HG02852 (cell line): ENCODE data around the gene PEAK1.
A peak's percentile ranks its signal among the peaks of the same experiment; 100 is the strongest.

Experiments
- ATAC-seq: cut with Tn5 transposase; IDR thresholded peaks from one replicate; pipeline ENCODE4 v1.9.1; 2021; ENCODE audit warnings: mild to moderate bottlenecking, moderate library complexity; ENCODE audit not compliant: unreplicated experiment

Gene PEAK1

DNA sequence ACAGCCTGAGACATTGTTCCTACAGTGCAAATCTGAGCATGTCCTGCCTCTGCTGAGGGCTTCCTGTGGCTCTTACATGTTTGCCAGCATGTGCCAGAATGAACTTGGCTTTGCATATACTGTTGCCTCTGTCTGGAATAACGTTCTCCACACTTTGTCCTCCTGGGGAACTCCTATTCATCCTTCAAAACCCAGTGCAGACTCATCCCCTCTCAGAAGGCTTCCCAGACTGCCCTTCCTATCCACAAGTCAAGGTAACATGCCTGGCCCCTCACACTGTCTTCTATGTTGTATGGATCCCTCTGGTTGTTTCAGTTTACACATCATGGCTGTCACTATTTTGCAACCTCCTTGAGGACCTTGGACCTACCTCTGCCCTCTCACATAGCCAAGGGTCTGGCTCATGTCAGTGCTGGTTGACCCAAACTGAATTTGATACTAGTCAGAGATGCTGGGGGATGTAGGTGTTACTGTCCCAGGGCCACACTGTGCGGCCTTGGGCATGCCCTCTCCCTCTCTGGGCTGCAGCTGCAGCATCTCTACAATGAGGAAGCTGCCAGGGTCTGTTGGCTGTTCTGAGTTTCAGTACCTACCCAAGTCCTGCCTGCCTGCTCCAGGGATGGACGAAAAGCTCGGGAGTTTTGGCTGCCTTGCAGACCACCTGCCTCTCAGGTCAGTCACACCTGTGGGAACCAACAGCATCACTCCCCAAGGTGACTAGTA is 320.0 kb downstream of the PEAK1 start:
- ATAC-seq, result no peak

DNA sequence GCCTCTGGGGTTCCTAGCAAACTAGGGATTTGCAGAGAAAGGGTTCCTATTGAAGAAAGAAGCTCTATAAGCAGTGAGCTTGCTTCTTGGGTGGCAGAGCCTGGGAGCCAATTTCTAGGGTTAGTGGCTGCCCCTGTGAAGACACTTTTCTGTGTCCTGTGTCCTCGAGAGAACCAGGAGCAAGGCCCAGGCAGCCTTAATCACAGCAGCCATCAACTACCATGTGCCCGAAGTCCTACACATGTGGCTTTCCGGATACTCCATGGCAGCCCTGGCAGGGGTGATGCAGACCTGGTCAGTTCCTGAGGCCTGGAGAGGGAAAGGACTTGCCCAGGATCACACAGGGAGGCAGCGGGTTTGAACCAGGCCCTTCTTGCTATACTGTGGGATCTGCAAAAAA is 321.3 kb downstream of the PEAK1 start:
- no peak for ATAC-seq

DNA sequence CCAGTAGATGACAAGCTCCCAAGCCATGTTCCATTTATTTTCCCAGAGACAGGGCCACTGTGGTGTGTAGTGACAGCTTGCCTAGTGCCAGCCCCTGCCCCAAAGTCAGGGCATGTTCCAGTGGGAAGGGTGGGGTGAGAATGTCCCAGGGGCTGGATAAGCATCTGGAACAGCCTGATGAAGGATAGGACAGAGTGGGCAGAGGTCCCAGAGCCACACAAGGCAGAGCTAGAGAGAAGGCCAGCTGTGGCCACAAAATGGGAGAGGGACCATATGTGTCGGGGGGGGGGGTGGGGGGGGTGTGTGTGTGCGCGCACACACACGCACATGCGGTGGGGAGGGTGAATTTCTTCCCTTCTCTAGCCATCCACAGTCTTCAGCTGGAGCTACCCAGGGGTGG is 322.0 kb downstream of the PEAK1 start:
- ATAC-seq, result no peak

DNA sequence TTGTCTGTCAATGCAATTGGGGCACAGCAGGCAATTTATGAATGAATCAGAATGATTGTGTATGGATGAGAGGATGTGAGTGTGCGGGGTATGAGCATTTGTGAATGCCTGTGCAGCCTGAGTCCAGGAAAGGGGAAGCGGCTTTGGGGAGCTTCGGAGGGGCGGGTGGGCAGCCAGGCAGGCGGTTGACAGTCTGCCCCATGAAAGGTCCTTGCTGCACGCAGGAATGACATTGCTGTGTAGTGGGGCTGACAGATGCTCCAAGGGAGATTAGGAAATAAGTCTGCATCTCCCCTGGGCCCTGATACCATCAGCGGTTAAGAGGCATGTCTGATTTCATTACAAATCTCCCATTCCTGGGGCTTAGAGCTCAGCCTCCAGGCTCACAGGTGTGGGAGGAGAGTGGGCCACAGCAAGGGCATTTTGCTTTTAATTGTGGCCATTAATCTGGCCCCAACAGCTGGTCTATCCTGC is 322.6 kb downstream of the PEAK1 start:
- ATAC-seq, result no peak

DNA sequence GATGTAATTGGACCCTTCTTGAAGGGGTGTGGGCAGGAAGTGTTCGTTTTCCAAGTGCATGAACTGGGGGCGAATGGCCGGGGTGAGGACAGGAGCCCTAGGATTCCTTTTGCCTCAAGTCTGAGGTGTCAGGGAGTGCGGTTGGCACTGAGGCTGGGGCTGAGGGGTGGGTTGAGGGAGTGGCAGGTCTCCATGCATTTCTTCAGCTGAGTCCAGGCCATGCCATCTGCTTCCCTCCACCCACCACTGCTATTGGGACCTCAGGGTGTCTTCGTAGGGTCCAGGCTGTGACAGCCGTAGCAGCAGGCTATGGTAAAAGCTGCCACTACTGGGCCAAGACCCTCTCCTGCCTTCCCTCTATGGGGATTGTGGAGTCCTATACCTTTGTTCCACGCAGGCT is 323.4 kb downstream of the PEAK1 start:
- ATAC-seq, result no peak

DNA sequence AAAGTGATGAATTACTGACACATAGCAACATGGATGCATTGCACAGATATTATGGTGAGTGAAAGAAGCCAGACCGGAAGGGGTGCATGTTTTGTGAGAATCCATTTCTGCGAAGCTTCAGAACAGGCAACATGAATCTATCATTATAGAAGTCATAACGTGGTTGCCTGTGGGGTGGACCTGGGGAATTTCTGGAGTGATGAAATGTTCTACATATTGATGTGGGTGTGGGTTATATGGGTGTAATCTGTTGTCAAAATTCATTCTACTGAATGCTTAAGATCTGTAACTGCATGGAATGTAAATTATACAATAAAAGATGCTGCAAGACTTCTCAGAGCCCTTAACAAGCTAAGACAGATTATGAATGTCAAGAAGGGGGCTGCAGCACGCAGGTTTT is 323.8 kb downstream of the PEAK1 start:
- no peak for ATAC-seq

DNA sequence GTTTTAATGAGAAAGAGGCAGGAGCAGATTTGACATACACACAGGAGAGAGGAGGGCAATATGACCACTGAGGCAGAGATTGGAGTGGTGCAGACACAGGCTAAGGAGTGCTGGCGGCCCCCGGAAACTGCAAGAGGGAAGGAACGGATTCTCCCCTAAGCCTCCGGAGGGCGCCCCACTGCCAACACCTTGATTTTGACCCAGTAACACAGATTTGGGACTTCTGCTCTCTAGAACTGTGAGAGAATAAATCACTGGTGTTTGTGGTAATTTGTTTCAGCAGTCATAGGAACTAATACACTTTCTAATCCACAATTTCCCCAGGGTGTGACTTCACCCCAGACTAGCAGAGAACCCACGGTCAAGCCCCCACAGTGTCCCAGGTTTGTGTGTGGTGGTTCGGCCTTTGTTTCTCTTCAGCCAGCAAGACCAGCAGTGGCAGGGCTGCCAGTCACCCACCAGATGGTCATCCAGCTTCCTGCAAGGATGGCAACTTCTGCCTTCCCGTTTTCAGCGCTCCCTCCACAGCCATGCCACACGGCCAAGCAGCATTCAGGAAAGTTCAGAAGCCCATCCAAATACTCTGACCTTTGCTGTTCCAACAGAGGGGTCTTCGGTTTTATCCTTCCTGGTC is 325.4 kb downstream of the PEAK1 start:
- no peak for ATAC-seq

DNA sequence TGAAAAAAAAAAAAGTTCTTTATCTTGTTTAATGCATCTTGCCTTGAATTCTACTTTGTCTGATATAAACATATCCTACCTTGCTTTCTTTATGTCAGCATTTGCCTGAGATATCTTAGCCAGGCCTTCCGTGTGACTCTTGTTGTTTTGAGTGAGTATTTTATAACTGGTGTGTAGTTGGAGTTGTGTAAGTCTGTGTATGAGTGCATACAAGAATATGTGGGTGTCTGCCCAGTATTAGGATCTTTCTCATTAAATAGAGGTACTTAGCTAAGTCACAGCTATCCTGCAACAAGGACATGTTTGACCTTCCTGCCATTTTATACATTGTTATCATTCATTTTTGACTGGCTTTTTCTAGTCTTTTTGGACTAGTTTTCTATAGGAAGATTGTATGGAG is 326.5 kb downstream of the PEAK1 start:
- ATAC-seq, result no peak

DNA sequence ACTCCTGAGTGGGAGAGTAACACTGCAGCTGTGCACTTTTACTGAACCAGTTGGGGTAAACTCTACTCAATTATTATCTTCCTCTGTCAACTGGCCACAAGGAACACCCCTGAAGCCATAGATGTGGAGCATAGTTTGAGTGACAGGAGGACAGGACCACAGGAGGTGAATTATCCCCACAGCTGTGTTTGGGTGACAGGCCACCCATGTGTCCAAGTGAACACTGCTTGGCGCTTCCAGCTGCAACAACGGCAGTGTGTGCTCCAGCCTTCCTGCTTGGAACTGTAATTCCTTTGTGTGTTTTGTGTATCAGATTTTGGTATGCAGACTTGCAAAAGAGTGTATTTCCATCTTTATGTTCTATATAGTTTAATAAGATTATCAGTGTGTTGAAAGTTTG is 328.8 kb downstream of the PEAK1 start:
- no peak for ATAC-seq

DNA sequence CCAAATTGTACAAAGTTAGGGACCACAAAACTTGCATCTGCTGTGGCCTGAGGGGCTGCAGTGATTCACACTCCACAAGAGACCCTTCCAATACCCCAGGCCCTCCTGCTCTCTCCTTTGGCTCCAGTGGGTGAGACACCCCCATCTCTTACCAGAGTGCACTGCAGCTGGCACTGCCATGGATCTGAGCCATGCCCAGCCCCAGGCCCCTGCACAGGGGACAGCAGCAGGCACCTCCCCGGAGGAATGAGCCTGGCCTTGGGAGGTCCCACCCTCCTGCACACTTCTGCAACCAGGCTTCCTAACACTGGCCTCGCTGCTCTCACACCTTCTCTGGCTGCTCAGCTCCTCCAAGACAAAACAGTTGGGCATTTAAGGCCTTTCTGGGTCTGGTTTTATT is 332.7 kb downstream of the PEAK1 start:
- ATAC-seq, result no peak

DNA sequence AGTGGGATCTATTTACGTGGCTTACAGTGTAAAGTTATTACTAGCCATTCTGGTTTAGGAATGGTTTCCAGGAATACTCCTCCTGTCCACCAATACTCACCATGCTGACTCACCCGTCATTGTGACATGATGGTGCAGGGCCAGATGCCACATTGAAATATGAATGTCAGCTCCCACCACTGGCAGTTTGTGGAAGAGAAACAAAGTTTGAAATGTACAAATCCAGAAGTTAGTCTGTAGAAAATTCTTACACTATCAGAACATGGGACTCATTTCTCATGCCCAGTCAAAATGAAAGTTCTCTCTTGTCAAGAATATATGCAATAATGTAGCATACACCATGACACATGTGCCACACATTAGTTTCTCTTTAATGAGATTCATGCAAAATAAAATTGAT is 334.6 kb downstream of the PEAK1 start:
- no peak for ATAC-seq

DNA sequence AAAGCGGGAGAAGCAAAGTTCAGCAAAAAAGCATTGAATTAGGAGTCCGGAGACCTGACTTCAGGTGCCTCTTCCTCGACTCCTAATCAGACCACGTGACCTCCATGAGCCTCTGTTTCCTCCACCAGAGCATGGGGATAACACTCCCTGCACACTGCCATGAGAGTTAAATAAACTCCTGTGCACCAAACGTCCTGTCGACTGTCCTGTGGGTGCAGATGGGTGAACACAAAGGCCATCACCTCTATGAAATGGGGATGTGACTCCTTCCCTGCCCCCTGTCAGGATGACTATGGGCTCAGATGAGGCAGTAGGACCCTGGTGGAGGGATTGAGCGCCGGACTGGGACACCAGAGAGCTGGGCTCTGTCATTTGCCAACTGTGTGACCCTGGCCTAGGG is 335.5 kb downstream of the PEAK1 start:
- ATAC-seq, result no peak

DNA sequence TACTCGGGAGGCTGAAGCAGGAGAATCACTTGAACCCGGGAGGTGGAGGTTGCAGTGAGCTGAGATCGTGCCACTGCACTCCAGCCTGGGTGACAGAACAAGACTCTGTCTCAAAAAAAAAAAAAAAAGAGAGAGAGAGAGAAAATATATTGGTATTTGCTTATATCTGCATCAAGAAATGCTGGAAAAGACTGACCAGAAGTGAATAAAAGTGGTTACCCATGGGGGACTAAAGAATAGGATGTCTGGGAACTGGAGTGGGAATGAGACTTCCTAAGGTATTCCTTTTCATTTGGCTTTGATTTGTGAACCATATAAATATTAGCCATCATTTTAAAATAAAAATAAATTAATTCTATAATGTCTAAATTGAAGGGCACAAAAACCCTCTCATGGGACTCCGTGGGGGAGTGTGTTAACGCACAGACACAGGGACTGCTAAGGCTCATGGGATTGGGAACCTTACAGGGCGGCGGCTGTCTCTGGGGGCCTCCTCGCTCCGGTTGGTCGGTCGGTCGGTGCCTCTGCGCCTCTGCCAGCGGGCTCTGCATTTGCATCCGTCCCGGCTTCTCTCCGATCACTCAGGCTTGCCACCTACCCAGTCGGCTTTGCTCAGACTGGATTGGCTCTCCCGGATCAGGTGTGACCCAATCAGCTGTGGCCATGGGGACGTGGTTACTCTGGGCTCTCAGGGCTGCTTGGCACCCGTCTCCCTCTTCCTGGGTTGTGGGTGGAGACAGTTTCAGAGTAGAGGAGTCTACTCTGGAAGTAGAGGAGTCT is 336.3 kb downstream of the PEAK1 start:
- peak; percentile 77 for ATAC-seq

DNA sequence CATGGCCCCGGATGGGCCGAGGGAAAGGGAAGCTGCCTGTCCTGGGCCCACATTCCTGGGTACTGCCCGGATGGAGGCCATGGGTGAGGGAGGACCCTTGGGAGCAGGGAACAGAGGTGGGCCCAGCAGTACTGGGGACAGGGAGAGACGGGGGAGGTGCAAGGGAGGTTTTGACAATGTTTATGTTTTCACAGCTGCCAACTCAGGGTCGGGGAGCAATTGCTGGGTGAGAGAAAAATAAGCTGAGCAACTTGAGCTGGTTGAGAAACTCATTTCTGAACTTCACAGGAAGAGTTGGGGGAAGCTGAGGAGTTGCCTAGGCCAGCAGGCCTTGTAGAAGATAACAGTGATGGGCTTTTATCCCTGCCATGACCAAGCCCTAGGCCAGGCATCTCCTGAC is 337.9 kb downstream of the PEAK1 start:
- no peak for ATAC-seq

DNA sequence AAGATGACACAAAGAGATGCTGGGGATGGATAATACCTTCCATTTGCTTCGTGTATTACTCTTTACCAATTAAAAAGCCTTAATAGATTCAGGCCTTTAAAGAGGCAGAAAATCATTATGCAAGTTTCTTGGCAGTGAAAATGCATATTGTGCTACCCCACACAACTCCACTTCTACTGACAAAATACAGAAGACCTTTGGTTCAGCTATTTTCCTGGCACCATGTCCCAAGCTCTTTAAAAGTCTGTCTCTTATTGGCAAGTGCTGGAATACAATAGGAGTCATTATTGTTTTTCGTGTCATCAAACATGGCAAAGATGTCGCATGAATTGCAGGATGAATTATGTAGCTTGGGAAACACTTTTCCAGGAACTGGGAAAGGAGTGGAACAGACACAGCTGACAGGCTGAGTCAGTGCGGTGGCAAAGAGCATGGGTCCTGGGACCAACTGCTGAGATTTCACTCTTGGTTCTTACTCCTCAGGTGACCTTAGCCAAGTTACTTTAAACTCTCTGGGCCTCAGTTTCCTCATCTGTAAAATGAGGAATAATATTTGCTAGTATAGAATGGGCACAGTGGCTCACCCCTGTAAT is 343.5 kb downstream of the PEAK1 start:
- no peak for ATAC-seq

DNA sequence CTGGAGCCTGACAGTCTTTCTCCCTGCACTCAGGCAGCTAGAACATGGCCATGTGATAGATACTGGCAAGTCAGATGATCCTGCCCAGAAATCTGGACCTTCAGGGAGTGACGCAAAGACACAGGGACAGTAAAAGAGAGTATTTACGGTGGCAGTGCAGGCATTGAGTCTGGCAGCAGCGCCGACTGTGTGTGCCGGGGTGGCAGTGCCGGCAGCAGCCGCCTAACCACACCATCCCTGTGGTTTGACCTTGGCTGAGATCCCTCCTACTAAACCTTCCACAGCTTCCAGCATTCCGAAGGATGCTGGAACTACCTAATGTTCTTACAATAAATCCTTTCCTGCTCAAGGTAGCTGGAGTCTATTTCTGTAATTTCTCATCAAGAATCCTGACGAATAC is 344.4 kb downstream of the PEAK1 start:
- ATAC-seq, result no peak

DNA sequence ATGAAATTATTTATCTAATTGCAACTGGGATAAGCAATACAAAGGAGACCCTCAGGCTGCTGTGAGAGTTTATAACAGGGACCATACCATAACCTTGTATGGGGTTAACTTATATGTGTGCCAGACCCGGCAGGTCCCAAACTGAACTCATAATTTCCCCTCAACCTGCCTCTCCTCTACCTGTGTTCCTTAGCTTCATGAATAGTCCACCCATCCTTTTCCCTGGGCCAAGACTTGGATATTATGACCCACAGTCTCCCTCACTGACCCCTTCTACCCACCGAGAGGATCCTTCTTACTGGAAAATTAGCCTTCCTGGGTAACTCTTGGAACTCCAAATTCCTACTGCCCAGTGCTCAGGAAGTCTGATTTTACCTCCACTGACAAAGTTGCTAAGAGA is 345.6 kb downstream of the PEAK1 start:
- ATAC-seq, result no peak

DNA sequence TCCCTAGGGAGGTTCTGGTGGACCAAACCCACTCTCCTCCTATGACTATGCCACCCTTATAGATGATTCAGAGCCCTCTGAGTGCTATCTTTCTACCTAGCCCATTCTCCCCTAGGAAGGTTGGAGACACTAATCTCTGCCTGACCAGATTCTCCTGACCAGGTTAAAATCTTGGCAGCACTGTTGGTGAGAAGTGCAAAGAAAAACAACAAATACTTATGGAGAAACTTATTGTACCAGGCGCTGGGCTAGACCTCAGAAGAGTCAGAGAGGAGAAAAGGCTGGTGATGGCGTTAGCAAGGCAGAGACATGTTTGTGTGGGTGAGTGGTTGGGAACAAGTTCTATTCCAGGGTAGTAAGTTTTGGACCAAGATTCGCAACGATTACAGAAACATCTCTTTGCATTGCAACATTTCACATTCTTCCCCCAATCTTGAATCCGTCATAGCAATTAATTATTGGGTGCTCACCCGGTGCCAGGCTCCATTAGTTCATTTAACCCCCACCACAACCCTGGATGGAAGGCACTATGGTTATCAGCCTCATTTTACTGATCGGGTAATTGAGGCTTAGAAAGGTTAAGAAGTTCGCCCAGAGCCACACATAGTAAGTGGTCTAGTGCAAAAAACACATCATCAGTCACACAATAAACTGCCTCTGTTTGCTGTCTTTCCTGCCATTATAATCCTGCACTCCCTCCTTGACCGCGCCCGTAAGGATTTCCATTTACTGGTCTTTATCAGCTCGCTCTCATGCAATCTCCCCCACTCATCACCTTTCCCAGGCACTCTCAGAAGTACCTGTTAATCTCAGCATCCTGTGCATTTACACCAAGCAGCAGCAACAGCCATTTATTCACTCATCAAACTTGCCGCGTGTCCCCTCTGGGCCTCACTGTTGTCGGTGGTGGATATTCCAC is 348.3 kb downstream of the PEAK1 start:
- ATAC-seq, result no peak

DNA sequence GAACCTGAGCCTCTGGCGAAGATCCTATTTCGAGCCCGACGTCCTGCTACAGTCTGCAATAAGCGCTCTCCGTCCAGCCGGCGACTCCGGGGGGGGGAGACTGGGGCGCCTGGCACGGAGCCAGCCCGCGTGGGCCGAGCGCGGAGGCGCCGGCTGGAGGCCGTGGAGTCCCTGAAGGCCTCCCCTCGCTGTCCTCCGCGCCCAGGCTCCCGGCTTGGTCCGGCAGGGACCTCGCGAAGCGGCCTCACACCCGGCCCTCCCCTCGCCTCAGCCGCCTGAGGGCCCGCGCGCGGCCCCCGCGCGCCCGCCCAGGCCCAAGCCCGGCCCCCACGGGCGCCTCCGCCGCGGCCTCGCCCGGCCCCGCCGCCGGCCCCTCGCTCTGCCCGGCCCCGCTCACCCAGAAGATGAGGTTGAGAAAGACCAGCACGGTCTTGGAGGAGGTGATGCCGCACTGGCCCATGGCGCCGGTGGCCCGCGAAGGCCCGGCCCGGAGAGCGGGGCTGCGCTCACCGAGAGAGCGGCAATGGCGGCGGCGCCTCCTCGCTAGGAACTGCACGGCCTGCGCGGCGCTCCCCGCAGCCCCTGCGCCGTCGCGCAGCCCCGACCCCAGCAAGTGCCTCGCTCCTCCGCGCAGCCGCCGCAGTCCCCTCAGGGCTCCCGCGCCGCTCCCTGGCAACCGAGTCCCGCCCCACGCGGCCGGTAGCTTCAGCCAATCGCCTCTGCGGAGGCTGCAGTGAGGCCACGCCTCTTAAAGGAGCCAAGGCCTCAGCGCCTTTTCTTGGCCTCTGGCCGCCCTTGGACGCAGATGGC is 349.2 kb downstream of the PEAK1 start, which contains the start of gene TSPAN3:
TSS of gene TSPAN3 (minus strand) at position 615 of the 810 bp plus-strand sequence. CDS start at position 460, 155 bp downstream.
- peak; percentile 95 for ATAC-seq

DNA sequence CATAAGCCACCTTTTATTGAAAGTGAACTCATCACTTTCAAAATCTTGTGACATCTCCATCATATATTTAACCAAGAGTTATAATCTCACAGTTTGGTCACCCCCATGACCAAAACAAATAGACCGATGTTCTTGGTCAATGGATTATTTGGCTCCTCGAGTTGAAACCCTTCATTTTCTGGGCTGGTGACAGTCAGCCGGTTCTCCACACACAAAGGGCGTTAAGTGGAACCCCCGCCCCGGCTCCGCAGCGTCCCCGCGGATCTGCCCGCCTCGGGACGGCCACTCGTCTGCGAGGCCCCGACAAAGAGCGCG is 349.8 kb downstream of the PEAK1 start:
- no peak for ATAC-seq
